ENCODE results near the gene BMP8A.

DNA sequence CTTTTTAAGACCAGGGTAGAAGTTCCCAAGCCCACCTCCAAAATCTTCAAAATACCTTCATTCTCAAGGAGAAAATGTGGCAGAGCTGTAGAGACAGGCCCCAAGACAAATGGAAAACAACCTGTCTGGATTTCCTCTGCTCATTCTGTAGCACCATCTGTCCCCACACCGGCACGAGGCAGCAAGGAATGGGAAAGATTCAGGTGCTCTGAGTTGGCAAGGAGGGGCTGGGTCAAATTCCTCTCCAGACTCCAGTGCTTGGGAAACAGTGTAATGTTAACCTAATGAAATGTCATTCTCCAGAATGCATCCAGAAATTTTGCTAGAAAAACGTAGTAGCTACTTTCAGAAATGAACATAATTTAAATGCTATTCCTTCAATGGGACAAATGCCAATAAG lies 75.9 kb downstream of the BMP8A start:
- TF ChIP-seq POLR2A (IDR thresholded peaks at IDR 0.05) (no peak), POLR2AphosphoS5 (IDR thresholded peaks at IDR 0.05) (no peak)
- TF ChIP-seq, protein P1, sequence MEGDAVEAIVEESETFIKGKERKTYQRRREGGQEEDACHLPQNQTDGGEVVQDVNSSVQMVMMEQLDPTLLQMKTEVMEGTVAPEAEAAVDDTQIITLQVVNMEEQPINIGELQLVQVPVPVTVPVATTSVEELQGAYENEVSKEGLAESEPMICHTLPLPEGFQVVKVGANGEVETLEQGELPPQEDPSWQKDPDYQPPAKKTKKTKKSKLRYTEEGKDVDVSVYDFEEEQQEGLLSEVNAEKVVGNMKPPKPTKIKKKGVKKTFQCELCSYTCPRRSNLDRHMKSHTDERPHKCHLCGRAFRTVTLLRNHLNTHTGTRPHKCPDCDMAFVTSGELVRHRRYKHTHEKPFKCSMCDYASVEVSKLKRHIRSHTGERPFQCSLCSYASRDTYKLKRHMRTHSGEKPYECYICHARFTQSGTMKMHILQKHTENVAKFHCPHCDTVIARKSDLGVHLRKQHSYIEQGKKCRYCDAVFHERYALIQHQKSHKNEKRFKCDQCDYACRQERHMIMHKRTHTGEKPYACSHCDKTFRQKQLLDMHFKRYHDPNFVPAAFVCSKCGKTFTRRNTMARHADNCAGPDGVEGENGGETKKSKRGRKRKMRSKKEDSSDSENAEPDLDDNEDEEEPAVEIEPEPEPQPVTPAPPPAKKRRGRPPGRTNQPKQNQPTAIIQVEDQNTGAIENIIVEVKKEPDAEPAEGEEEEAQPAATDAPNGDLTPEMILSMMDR (IDR thresholded peaks at IDR 0.05 in 8 of 11, conservative IDR thresholded peaks at IDR 0.05 in 3 of 11) = no peak
